Cardiac muscle cell (in vitro differentiated cells and primary cell): ENCODE measurements around the gene SH3D21. TPM values are rescaled to one million over a fixed set of nuclear protein-coding genes. Genes with fewer than 3 reads are reported as not detected.
A peak's percentile ranks its signal among the peaks of the same experiment; 100 is the strongest.

Experiments
- DNase-seq, 2 donors: peaks; one replicate each; pipeline versions ENCODE4 v3.0.0 to v3.0.0-alpha.2; 2010 to 2017; ENCODE audit warnings: low read depth in 1 of 2, low spot score in 1 of 2
- H3K27ac ChIP-seq: fragments of 200-600 bp; sonication (generic); 2 replicates; pipeline ENCODE4 v1.5.1; 2016
- H3K27me3 ChIP-seq: fragments of 200-600 bp; sonication (generic); 2 replicates; pipeline ENCODE4 v1.6.0; 2016; ENCODE audit warnings: control low read depth
- H3K36me3 ChIP-seq: fragments of 200-600 bp; sonication (generic); 2 replicates; pipeline ENCODE4 v1.5.1; 2016; ENCODE audit warnings: control low read depth
- H3K4me1 ChIP-seq: fragments of 200-600 bp; sonication (generic); 2 replicates; pipeline ENCODE4 v1.8.1; 2017; ENCODE audit warnings: low read depth, mild to moderate bottlenecking, mixed run types
- H3K4me3 ChIP-seq: fragments of 200-600 bp; sonication (generic); 2 replicates; pipeline ENCODE4 v1.5.1; 2016; ENCODE audit warnings: mild to moderate bottlenecking
- H3K9me3 ChIP-seq: fragments of 200-600 bp; sonication (generic); 2 replicates; pipeline ENCODE4 v1.5.1; 2017; ENCODE audit warnings: low read depth, mild to moderate bottlenecking, control low read depth
- CTCF ChIP-seq: IDR thresholded peaks from 2 replicates; pipeline ENCODE4 v1.5.1; 2012; ENCODE audit warnings: low read depth, mild to moderate bottlenecking, low read length
- polyA plus RNA-seq: library from polyadenylated mRNA; unstranded; fragments of >200 nt; fragmentation: Nextera tagmentation; extraction: Ambion mirVana; gene quantifications from 2 replicates; pipeline ENCODE4 v1.2.1, GENCODE V29; 2016
- total RNA-seq: library from RNA; depleted of rRNA; stranded (reverse); fragments of >200 nt; gene quantifications from 2 replicates; pipeline ENCODE4 v1.2.3, GENCODE V29; 2016

The SH3D21 gene
- total and polyA plus RNA-seq, 2 experiments from 2014 or later, result 13.5 to 44.0 TPM

DNA sequence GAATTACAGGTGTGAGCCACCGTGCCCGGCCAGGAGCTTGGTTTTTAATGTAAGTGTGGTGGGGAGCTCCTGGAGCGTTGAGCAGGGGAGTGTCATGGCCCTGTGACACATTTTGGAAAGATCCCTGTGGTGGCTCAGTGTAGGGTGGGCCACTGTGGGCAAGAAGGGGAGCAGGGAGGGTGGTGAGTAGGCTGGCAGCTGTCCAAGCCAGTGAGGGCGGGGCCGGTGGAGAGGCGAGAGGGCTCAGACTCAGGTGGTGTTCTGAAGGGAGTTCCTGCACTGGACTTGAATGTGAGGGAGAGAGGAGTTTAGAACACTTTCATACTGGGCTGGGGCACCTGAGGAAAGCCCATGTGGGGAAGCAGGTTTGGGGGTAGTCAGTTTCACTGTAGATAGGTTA lies 20.3 kb downstream of the SH3D21 start:
- no peak for TF ChIP-seq CTCF
- Histone ChIP-seq H3K27ac (no peak overlapping the region), H3K27me3 (no peaks in the 10 kb centered on the region), H3K36me3 (no peaks in the 10 kb centered on the region), H3K4me3 (no peak overlapping the region), H3K9me3 (no peaks in the 10 kb centered on the region), H3K4me1 (peaks cover 34% of the 10 kb centered on the region)
- DNase-seq, result no peak

DNA sequence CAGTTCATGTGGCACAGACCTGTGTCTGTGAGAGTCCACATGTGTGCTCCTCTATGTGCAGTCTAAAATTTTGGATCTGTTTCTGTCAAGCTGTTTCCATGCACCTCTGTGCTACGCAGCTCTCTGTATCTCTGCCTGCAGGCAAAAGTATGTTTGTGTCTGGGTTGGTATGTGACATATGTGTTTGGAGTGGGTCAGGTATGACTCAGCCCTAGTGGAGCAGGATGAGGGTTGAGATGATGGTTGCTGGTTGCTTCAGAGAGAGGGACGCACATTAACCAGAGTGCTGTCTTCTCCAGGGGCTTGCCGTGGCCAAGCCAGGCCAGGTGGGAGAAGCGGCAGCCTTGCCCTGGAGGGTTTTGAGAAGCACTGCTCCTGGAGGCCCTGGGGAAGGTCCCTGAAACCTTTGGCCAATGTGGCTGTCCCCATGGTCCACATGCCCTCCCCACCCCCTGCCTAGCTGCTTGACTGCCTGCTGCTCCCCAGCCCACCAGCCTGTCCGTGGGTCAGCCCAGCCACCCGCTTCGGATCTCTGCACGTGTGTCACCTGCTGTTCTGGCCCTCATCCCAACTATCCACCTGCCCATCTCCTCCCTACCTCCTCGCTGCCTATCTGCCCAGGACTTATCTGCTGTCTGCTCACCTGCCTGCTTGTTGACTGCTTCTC lies 21.4 kb downstream of the SH3D21 start:
- no peaks in the 10 kb centered on the region for H3K9me3 ChIP-seq
- H3K4me1 ChIP-seq, result peaks cover 24% of the 10 kb centered on the region
- no peak for TF ChIP-seq CTCF
- H3K36me3 ChIP-seq, result no peaks in the 10 kb centered on the region
- H3K4me3 ChIP-seq, result no peak overlapping the region
- H3K27ac ChIP-seq, result no peak overlapping the region
- H3K27me3 ChIP-seq, result no peaks in the 10 kb centered on the region
- DNase-seq, result peak in 1 of 2 donors; percentile 17

- peaks cover 21% of the 10 kb centered on the region for H3K4me1 ChIP-seq
- no peaks in the 10 kb centered on the region for H3K9me3 ChIP-seq
- H3K27me3 ChIP-seq, result no peaks in the 10 kb centered on the region
- TF ChIP-seq CTCF, result no peak
- H3K4me3 ChIP-seq, result no peak overlapping the region
- DNase-seq, result no peak
- no peaks in the 10 kb centered on the region for H3K36me3 ChIP-seq
- no peak overlapping the region for H3K27ac ChIP-seq
These were observed 21.9 kb downstream of the SH3D21 start for GRCh38 chr1:36328088-36328480.

- H3K4me3 ChIP-seq, result no peak overlapping the region
- no peak for TF ChIP-seq CTCF
- no peaks in the 10 kb centered on the region for H3K27me3 ChIP-seq
- peaks cover 20% of the 10 kb centered on the region for H3K4me1 ChIP-seq
- no peaks in the 10 kb centered on the region for H3K36me3 ChIP-seq
- H3K9me3 ChIP-seq, result no peaks in the 10 kb centered on the region
- peak; percentile 31 to 34 for DNase-seq
- no peak overlapping the region for H3K27ac ChIP-seq
These were observed 22.5 kb downstream of the SH3D21 start for GRCh38 chr1:36328713-36329112.

DNA sequence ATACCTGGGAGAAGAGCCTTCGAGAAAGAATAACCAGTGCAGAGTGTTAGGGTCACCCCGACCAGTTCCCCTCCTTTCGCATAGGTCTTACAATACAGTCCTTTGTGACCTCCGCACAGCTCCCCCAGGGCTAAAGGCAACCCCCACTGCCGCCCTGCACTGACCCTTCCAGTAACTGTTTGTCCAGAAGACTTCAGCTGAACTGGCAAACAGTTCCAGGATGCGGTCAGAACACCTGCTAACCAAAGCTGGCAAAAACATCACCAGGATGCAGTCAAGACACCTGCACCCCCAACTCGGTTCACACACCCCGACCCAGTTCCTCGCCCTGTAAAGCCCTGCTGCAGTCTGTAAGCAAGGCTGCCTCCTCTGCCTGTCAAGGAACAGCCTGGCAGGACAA lies 23.6 kb downstream of the SH3D21 start:
- TF ChIP-seq CTCF, result no peak
- Histone ChIP-seq H3K27me3 (no peaks in the 10 kb centered on the region), H3K27ac (no peak overlapping the region), H3K4me3 (no peak overlapping the region), H3K9me3 (no peaks in the 10 kb centered on the region), H3K36me3 (no peaks in the 10 kb centered on the region), H3K4me1 (peaks cover 11% of the 10 kb centered on the region)
- DNase-seq, result no peak
